HepG2 (cell line): ENCODE results near the gene UST. TPM values are rescaled to one million over a fixed set of nuclear protein-coding genes. Genes with fewer than 3 reads are reported as not detected.
"Not testable (repeated sequence)": the region's sequence is repeated elsewhere in the genome, so short reads cannot be mapped to it uniquely, and the experiment has no call there.

Source experiments
- ATAC-seq: fragments of 200-7000 bp; cut with Tn5 transposase; 3 replicates; pipeline ENCODE4 v1.9.1; 2020; ENCODE audit warnings: mild to moderate bottlenecking, moderate library complexity
- BruUV-seq: library from RNA; stranded (reverse); fragments of 400-500 nt; replicated peaks from 2 replicates; lab custom pipeline; 2021; lab: Mats Ljungman, UMichigan
- CTCF ChIA-PET: fragments of 300-600 bp; formaldehyde crosslinking; extraction: SDS; loops from one replicate; lab custom pipeline; 2021; ENCODE audit warnings: low total read pairs, inconsistent platforms, low intra/inter-chr PET ratio; lab: Yijun Ruan, JAX
- POLR2A ChIA-PET: fragments of 350-600 bp; sonication (Branson Sonifier 250); formaldehyde crosslinking; loops from one replicate; lab custom pipeline; 2020; ENCODE audit warnings: antibody characterized with exemption, inconsistent platforms; lab: Yijun Ruan, JAX
- DNase-seq: peaks from one replicate; pipeline ENCODE4 v3.0.0-alpha.2; 2015; ENCODE audit warnings: low spot score
- FAIRE-seq: peaks from 3 replicates; lab custom pipeline; 2011; peaks lifted over from hg19 to GRCh38; lab: Jason Lieb, UNC
- H2AFZ ChIP-seq: one replicate; pipeline ENCODE4 v1.6.1; 2011; ENCODE audit warnings: low read length, inconsistent platforms
- H3K27ac ChIP-seq: fragments of 300-600 bp; 3 replicates; pipeline ENCODE4 v1.8.0; 2011; ENCODE audit warnings: mixed run types, mild to moderate bottlenecking, mixed read lengths, low read length, inconsistent platforms; ENCODE audit not compliant: insufficient read depth; ENCODE audit errors: extremely low read length
- H3K27me3 ChIP-seq, 2 experiments: fragments of 200-600 bp in 1 of 2; 2 replicates in 1 of 2; 3 replicates in 1 of 2; pipeline versions ENCODE4 v1.6.0 to v1.8.0; 2011; ENCODE audit warnings: low read length in 2 of 2, mild to moderate bottlenecking in 2 of 2, moderate library complexity in 2 of 2, inconsistent platforms in 1 of 2; ENCODE audit not compliant: insufficient read depth in 2 of 2, control insufficient read depth in 1 of 2
- H3K36me3 ChIP-seq, 2 experiments: fragments of 200-600 bp in 1 of 2; replicated peaks in 1 of 2; 2 replicates in 1 of 2; 3 replicates in 1 of 2; pipeline versions ENCODE4 v1.5.1 to v1.8.0; 2011; ENCODE audit warnings: low read length in 2 of 2, inconsistent platforms in 1 of 2; ENCODE audit not compliant: insufficient read depth in 2 of 2, control insufficient read depth in 1 of 2
- H3K4me1 ChIP-seq: 2 replicates; pipeline ENCODE4 v1.5.1; 2012; ENCODE audit warnings: low read length, inconsistent platforms; ENCODE audit not compliant: insufficient read depth
- H3K4me2 ChIP-seq: 2 replicates; pipeline ENCODE4 v1.6.0; 2011; ENCODE audit warnings: low read depth, low read length, inconsistent platforms
- H3K4me3 ChIP-seq, 3 experiments: fragments of 200-600 bp in 1 of 3; sonication (generic), shearing (Covaris generic) in 1 of 3; replicated peaks in 1 of 3; 2 replicates each; pipeline ENCODE4 v1.5.1; 2011 to 2016; ENCODE audit warnings: low read length in 3 of 3, inconsistent platforms in 2 of 3, low read depth in 2 of 3, mild to moderate bottlenecking in 2 of 3, control low read depth in 1 of 3, mixed read lengths in 1 of 3; ENCODE audit not compliant: insufficient read depth in 1 of 3
- H3K79me2 ChIP-seq: one replicate; pipeline ENCODE4 v1.6.1; 2011; ENCODE audit warnings: low read length, inconsistent platforms; ENCODE audit not compliant: insufficient read depth
- H3K9ac ChIP-seq: 2 replicates; pipeline ENCODE4 v1.6.0; 2011; ENCODE audit warnings: mild to moderate bottlenecking, low read depth, low read length, inconsistent platforms; ENCODE audit not compliant: insufficient read depth
- H3K9me3 ChIP-seq: 2 replicates; pipeline ENCODE4 v1.5.1; 2012; ENCODE audit warnings: mild to moderate bottlenecking, low read length
- H4K20me1 ChIP-seq: 2 replicates; pipeline ENCODE4 v1.6.0; 2011; ENCODE audit warnings: inconsistent platforms, mild to moderate bottlenecking, low read length, moderate library complexity; ENCODE audit not compliant: insufficient read depth
- AGO1 ChIP-seq: fragments of 200-400 bp; formaldehyde crosslinking; IDR thresholded peaks from 2 replicates; pipeline ENCODE4 v1.6.1; 2017; ENCODE audit warnings: mild to moderate bottlenecking, low read depth, low read length, moderate library complexity; ENCODE audit not compliant: poor library complexity, severe bottlenecking
- E2F2 ChIP-seq: sonication (generic); formaldehyde crosslinking; IDR thresholded peaks from 2 replicates; pipeline ENCODE4 v1.4.0; 2020; ENCODE audit warnings: missing genetic modification reagents, borderline replicate concordance
- ZNF7 ChIP-seq: IDR thresholded peaks from 2 replicates; pipeline ENCODE4 v1.6.1; 2016; ENCODE audit warnings: missing biosample characterization, missing genetic modification reagents
- WGBS: methylation state at CpG from one replicate; pipeline ENCODE4 v1.1.6; 2017; ENCODE audit warnings: low lambda C conversion rate; 5-methylcytosine and 5-hydroxymethylcytosine counted together
- in situ Hi-C: cut with HindIII; loops from 2 replicates; pipeline ENCODE4 v1.10.0; 2017; ENCODE audit warnings: low pct_unique_long_range_greater_than_20kb; ENCODE audit not compliant: extremely low pct_ligation_motif_present
- intact Hi-C: fragments of 100-400 bp; cut with micrococcal nuclease; formaldehyde crosslinking; loops from one replicate; pipeline ENCODE4 v1.10.0; 2022; ENCODE audit not compliant: unreplicated experiment
- polyA plus RNA-seq, 8 experiments: library from polyadenylated mRNA; depleted of rRNA in 3 of 8; stranded (reverse) in 7 of 8; unstranded in 1 of 8; fragments of >200 nt; fragmentation: Illumina TruSeq in 4 of 8; extraction: Trizol in 4 of 8; gene quantifications; 2 replicates each; pipeline versions ENCODE4 v1.2.1 to v1.2.3, GENCODE V29; 2011 to 2016; ENCODE audit warnings: low read depth in 4 of 8, missing spikeins in 1 of 8, mixed read lengths in 1 of 8; ENCODE audit not compliant: insufficient read depth in 1 of 8
- total RNA-seq, 5 experiments: library from RNA; depleted of rRNA; stranded (reverse); fragments of >200 nt; fragmentation: Illumina TruSeq; extraction: Trizol; gene quantifications; 2 replicates each; pipeline ENCODE4 v1.2.3, GENCODE V29; 2016; ENCODE audit warnings: low read depth in 1 of 5
- TF ChIP-seq, protein P1 (sequence below): sonication (generic); formaldehyde crosslinking; IDR thresholded peaks from 2 replicates; pipeline ENCODE4 v1.8.0; 2022; ENCODE audit warnings: mild to moderate bottlenecking, missing genetic modification reagents, borderline replicate concordance

Gene UST
- total and polyA plus RNA-seq, 2 of the 13 experiments (the other 11 are each of a cell fraction or from before 2014, with no cell fraction given), result 0.27 TPM; not detected in 1

GRCh38 chr6:148880742-148881141 is 133.9 kb downstream of the UST start:
- H3K9ac ChIP-seq, intact Hi-C loops, H2AFZ ChIP-seq, H3K79me2 ChIP-seq, H4K20me1 ChIP-seq, POLR2A ChIA-PET, H3K4me1 ChIP-seq, ATAC-seq, FAIRE-seq, BruUV-seq, H3K36me3 ChIP-seq, H3K4me3 ChIP-seq, CTCF ChIA-PET, H3K27me3 ChIP-seq, in situ Hi-C loops, H3K9me3 ChIP-seq, DNase-seq, H3K27ac ChIP-seq, H3K4me2 ChIP-seq: not testable (repeated sequence)
- 53% methylated on average over 7 of the region's 7 CpGs for WGBS

DNA sequence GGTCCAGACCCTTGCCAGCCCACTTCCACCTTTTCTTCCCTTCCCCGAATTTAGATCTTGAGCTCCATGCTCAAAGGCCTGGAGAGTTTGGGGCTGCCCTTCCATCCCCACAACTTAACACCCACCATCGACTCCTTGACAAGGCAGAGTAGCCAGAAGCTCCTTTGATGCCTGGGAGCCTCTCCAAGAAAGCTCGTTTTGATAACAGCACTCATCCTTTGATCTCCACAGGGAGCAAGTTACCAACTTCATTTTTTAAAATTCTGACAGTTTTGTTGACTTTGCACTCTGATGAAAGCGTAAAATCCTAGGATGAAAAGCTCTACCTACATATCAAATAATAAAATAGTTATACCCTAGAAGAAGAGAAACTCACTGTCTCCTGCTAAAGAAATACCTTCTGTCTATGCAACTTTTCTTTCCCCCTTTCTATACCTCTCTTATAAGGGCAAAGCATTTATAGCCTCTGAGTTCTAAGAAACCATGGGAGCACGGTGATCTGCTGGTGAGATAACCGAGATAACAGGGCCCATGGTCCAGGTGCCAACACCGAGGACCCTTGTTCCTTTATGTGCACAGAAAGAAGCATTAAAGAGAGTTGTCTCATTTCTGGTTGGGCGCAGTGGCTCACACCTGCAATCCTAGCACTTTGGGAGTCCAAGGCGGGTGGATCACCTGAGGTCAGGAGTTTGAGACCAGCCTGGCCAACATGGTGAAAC is 134.9 kb downstream of the UST start:
- no peak for FAIRE-seq
- H3K4me3 ChIP-seq, result no peak overlapping the region
- no peak overlapping the region for H3K9ac ChIP-seq
- no peaks in the 10 kb centered on the region for H3K9me3 ChIP-seq
- no peaks in the 10 kb centered on the region for H3K36me3 ChIP-seq
- H4K20me1 ChIP-seq, result no peaks in the 10 kb centered on the region
- ChIA-PET POLR2A (no interaction called here), CTCF (no interaction called here)
- intact Hi-C loops (no loop called here), in situ Hi-C loops (no loop called here)
- H3K27me3 ChIP-seq, result peaks cover 0 to 5% of the 10 kb centered on the region in 2 experiments; a peak in 2 of 5 replicates
- TF ChIP-seq ZNF7 (CRISPR knock-in tag) (no peak), AGO1 (no peak), E2F2 (CRISPR knock-in tag) (no peak)
- TF ChIP-seq, protein P1, sequence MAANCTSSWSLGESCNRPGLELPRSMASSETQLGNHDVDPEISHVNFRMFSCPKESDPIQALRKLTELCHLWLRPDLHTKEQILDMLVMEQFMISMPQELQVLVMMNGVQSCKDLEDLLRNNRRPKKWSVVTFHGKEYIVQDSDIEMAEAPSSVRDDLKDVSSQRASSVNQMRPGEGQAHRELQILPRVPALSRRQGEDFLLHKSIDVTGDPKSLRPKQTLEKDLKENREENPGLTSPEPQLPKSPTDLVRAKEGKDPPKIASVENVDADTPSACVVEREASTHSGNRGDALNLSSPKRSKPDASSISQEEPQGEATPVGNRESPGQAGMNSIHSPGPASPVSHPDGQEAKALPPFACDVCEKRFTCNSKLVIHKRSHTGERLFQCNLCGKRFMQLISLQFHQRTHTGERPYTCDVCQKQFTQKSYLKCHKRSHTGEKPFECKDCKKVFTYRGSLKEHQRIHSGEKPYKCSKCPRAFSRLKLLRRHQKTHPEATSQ (CRISPR knock-in tag), result no peak
- WGBS, result 16% methylated on average over 9 of the region's 9 CpGs
- H3K79me2 ChIP-seq, result no peaks in the 10 kb centered on the region
- ATAC-seq, result no peak
- no peak for DNase-seq
- no TSS peak for BruUV-seq
- H2AFZ ChIP-seq, result no peak overlapping the region
- H3K4me1 ChIP-seq, result no peaks in the 10 kb centered on the region
- H3K27ac ChIP-seq, result no peak overlapping the region
- no peak overlapping the region for H3K4me2 ChIP-seq
